H1 (cell line): ENCODE data around the gene MAML1. TPM values are rescaled to one million over a fixed set of nuclear protein-coding genes. Genes with fewer than 3 reads are reported as not detected.

Experiments used
- ATF3 ChIP-seq: IDR thresholded peaks from 2 replicates; pipeline ENCODE4 v1.6.1; 2011; ENCODE audit warnings: low read depth, mild to moderate bottlenecking, low read length; ENCODE audit not compliant: insufficient read depth
- CHD2 ChIP-seq: IDR thresholded peaks from 2 replicates; pipeline ENCODE4 v1.6.1; 2012; ENCODE audit warnings: low read length, improper control_type of control experiment
- CHD7 ChIP-seq: fragments of 300-600 bp; sonication (generic); IDR thresholded peaks from 2 replicates; pipeline ENCODE4 v1.7.1; 2012; ENCODE audit warnings: low read length, moderate library complexity, mild to moderate bottlenecking, inconsistent platforms; ENCODE audit not compliant: insufficient replicate concordance
- CTBP2 ChIP-seq: IDR thresholded peaks from 2 replicates; pipeline ENCODE4 v1.7.0; 2011; ENCODE audit warnings: borderline replicate concordance, mild to moderate bottlenecking, moderate library complexity, mixed read lengths, low read length; ENCODE audit not compliant: insufficient read depth, insufficient read length
- EGR1 ChIP-seq: IDR thresholded peaks from 2 replicates; pipeline ENCODE4 v1.6.1; 2011; ENCODE audit warnings: low read depth, low read length, borderline replicate concordance
- FOSL1 ChIP-seq: IDR thresholded peaks from 2 replicates; pipeline ENCODE4 v1.6.1; 2011; ENCODE audit warnings: mild to moderate bottlenecking, low read depth, low read length, moderate library complexity; ENCODE audit not compliant: insufficient read depth
- GTF2F1 ChIP-seq: IDR thresholded peaks from 2 replicates; pipeline ENCODE4 v1.6.1; 2012; ENCODE audit warnings: low read depth, low read length, improper control_type of control experiment, borderline replicate concordance
- KDM4A ChIP-seq: IDR thresholded peaks from one replicate; pipeline ENCODE4 v1.7.1; 2012; ENCODE audit warnings: low read depth, mild to moderate bottlenecking, moderate library complexity, low read length, inconsistent platforms; ENCODE audit not compliant: severe bottlenecking
- POLR2AphosphoS5 ChIP-seq: IDR thresholded peaks from 2 replicates; pipeline ENCODE4 v1.6.1; 2011; ENCODE audit warnings: low read depth, low read length
- SP4 ChIP-seq: IDR thresholded peaks from 2 replicates; pipeline ENCODE4 v1.6.1; 2012; ENCODE audit warnings: low read length, inconsistent platforms
- TAF1 ChIP-seq: IDR thresholded peaks from 2 replicates; pipeline ENCODE4 v1.6.1; 2011; ENCODE audit warnings: mild to moderate bottlenecking, low read depth, low read length
- TAF7 ChIP-seq: optimal IDR thresholded peaks from 2 replicates; pipeline ENCODE3; 2011; ENCODE audit warnings: low read depth, mild to moderate bottlenecking, inconsistent platforms, low read length, moderate library complexity, borderline replicate concordance
- polyA plus RNA-seq, 7 experiments: library from polyadenylated mRNA; depleted of rRNA in 3 of 7; stranded (reverse) in 5 of 7; unstranded in 2 of 7; fragments of >200 nt in 5 of 7; fragments of 200-250 nt in 2 of 7; gene quantifications; 1 replicate in 5 of 7; 2 replicates in 1 of 7; 4 replicates in 1 of 7; pipeline versions ENCODE4 v1.2.1 to v1.2.3, GENCODE V29; 2011 to 2013; ENCODE audit warnings: missing spikeins in 2 of 7, mixed read lengths in 2 of 7
- total RNA-seq: library from RNA; stranded (reverse); fragmentation: NEBNext Ultra II Directional; extraction: Animal tissue kit (Norgen Biotek cat#: 25700); gene quantifications from 2 replicates; pipeline ENCODE4 v1.2.1, GENCODE V29; 2021

Gene MAML1
- total and polyA plus RNA-seq, 2 of the 8 experiments (the other 6 are each of a cell fraction or from before 2014, with no cell fraction given): 17.1 to 41.9 TPM

DNA sequence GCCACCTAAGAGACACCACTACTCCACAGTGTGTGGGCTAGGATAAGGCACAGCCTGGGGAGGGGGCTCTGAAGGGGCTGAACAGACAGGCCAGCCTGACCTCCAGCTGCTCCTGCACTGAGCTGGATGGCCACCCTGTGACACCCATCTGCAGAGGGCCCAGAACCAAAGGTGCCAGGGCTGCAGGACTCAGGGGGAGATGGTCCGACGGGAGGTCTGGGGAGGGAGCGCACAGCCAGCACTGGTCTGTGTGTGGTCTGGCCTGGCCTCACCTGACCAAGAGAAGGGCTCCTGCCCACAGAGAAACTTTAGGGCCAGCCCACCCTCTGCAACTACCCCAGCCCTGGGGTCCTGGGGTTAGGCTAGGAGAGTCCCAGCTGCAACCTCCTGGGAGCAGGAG is 62.0 kb downstream of the MAML1 start (continued):
- no peak for TF ChIP-seq CHD7
- no peak for TF ChIP-seq GTF2F1
- no peak for TF ChIP-seq CHD2
- TF ChIP-seq EGR1: no peak
- TF ChIP-seq SP4: no peak
- no peak for TF ChIP-seq CTBP2
- TF ChIP-seq FOSL1: no peak
- TF ChIP-seq ATF3: no peak
- TF ChIP-seq KDM4A: no peak
- no peak for TF ChIP-seq TAF1
- TF ChIP-seq TAF7: no peak
- TF ChIP-seq POLR2AphosphoS5: no peak
